Measurements from ENCODE around the gene TMEM225.
"Not testable (repeated sequence)": the region's sequence is repeated elsewhere in the genome, so short reads cannot be mapped to it uniquely, and the experiment has no call there.

Gene TMEM225

GRCh38 chr11:123885570-123885969 is at the start of gene TMEM225:
Gene TMEM225, minus strand, starts transcription at chr11:123885670. Its CDS starts 245 bp downstream, at chr11:123885425.
- Mint-ChIP-seq H3K36me3 (ENCODE audit: low read depth) (no peaks in the 10 kb centered on the region), H3K9me3 (no peaks in the 10 kb centered on the region), H3K27ac (no peak within 1 kb of the TSS), H3K27me3 (no peaks in the 10 kb centered on the region), H3K4me1 (ENCODE audit: low read depth) (no peaks in the 10 kb centered on the region), H3K4me3 (no peak within 1 kb of the TSS)
- intact Hi-C loops (cut with micrococcal nuclease): no loop called here

GRCh38 chr11:123924027-123924426 is 38.6 kb upstream of the TMEM225 start:
- H3K27ac Mint-ChIP-seq: no peak overlapping the region
- H3K4me1 Mint-ChIP-seq (ENCODE audit: low read depth): no peaks in the 10 kb centered on the region
- intact Hi-C loops (cut with micrococcal nuclease): no loop called here
- H3K36me3 Mint-ChIP-seq (ENCODE audit: low read depth): no peaks in the 10 kb centered on the region
- H3K27me3 Mint-ChIP-seq: no peaks in the 10 kb centered on the region
- H3K4me3 Mint-ChIP-seq: no peak overlapping the region
- H3K9me3 Mint-ChIP-seq: no peaks in the 10 kb centered on the region

- Mint-ChIP-seq H3K4me3 (no peak overlapping the region), H3K36me3 (ENCODE audit: low read depth) (no peaks in the 10 kb centered on the region), H3K9me3 (no peaks in the 10 kb centered on the region), H3K27ac (no peak overlapping the region), H3K27me3 (peaks cover under 1% of the 10 kb centered on the region), H3K4me1 (ENCODE audit: low read depth) (no peaks in the 10 kb centered on the region)
- intact Hi-C loops (cut with micrococcal nuclease): no loop called here
Measured at GRCh38 chr11:123920943-123921342, 35.5 kb upstream of the TMEM225 start.

GRCh38 chr11:123905826-123906225 is 20.4 kb upstream of the TMEM225 start:
- Mint-ChIP-seq H3K4me3 (no peak overlapping the region), H3K9me3 (no peaks in the 10 kb centered on the region), H3K36me3 (ENCODE audit: low read depth) (no peaks in the 10 kb centered on the region), H3K27me3 (no peaks in the 10 kb centered on the region), H3K4me1 (ENCODE audit: low read depth) (no peaks in the 10 kb centered on the region), H3K27ac (no peak overlapping the region)
- intact Hi-C loops (cut with micrococcal nuclease): no loop called here

GRCh38 chr11:123904932-123905331 is 19.5 kb upstream of the TMEM225 start:
- H3K4me3 Mint-ChIP-seq: no peak overlapping the region

GRCh38 chr11:123903932-123904331 is 18.5 kb upstream of the TMEM225 start:
- intact Hi-C loops (cut with micrococcal nuclease): no loop called here
- no peaks in the 10 kb centered on the region for H3K27me3 Mint-ChIP-seq
- no peaks in the 10 kb centered on the region for H3K36me3 Mint-ChIP-seq (ENCODE audit: low read depth)
- no peaks in the 10 kb centered on the region for H3K9me3 Mint-ChIP-seq
- H3K4me1 Mint-ChIP-seq (ENCODE audit: low read depth): no peaks in the 10 kb centered on the region
- no peak overlapping the region for H3K27ac Mint-ChIP-seq
- H3K4me3 Mint-ChIP-seq: no peak overlapping the region

More at GRCh38 chr11:123904932-123905331, 19.5 kb upstream of the TMEM225 start:
- intact Hi-C loops (cut with micrococcal nuclease): no loop called here
- no peaks in the 10 kb centered on the region for H3K4me1 Mint-ChIP-seq (ENCODE audit: low read depth)
- no peak overlapping the region for H3K27ac Mint-ChIP-seq
- no peaks in the 10 kb centered on the region for H3K36me3 Mint-ChIP-seq (ENCODE audit: low read depth)
- no peaks in the 10 kb centered on the region for H3K9me3 Mint-ChIP-seq
- H3K27me3 Mint-ChIP-seq: no peaks in the 10 kb centered on the region

GRCh38 chr11:123901867-123902266 is 16.4 kb upstream of the TMEM225 start, which contains the start of gene OR8D4:
Gene OR8D4, plus strand, starts transcription at chr11:123902167. Its CDS starts 4,265 bp downstream, at chr11:123906432.
- H3K4me1 Mint-ChIP-seq (ENCODE audit: low read depth): no peaks in the 10 kb centered on the region
- no peak within 1 kb of the TSS for H3K4me3 Mint-ChIP-seq
- H3K36me3 Mint-ChIP-seq (ENCODE audit: low read depth): no peaks in the 10 kb centered on the region
- intact Hi-C loops (cut with micrococcal nuclease): no loop called here
- H3K27me3 Mint-ChIP-seq: no peaks in the 10 kb centered on the region
- no peaks in the 10 kb centered on the region for H3K9me3 Mint-ChIP-seq
- H3K27ac Mint-ChIP-seq: no peak within 1 kb of the TSS

- H3K36me3 Mint-ChIP-seq (ENCODE audit: low read depth): no peaks in the 10 kb centered on the region
- H3K27me3 Mint-ChIP-seq: no peaks in the 10 kb centered on the region
- H3K4me1 Mint-ChIP-seq (ENCODE audit: low read depth): no peaks in the 10 kb centered on the region
- intact Hi-C loops (cut with micrococcal nuclease): no loop called here
- H3K27ac Mint-ChIP-seq: no peak overlapping the region
- no peaks in the 10 kb centered on the region for H3K9me3 Mint-ChIP-seq
- H3K4me3 Mint-ChIP-seq: no peak overlapping the region
Measured at GRCh38 chr11:123899792-123900191, 14.3 kb upstream of the TMEM225 start.

GRCh38 chr11:123892031-123892430 is 6.6 kb upstream of the TMEM225 start:
- Mint-ChIP-seq H3K27ac (no peak overlapping the region), H3K4me1 (ENCODE audit: low read depth) (no peaks in the 10 kb centered on the region), H3K4me3 (no peak overlapping the region), H3K27me3 (no peaks in the 10 kb centered on the region), H3K36me3 (ENCODE audit: low read depth) (no peaks in the 10 kb centered on the region), H3K9me3 (no peaks in the 10 kb centered on the region)
- intact Hi-C loops (cut with micrococcal nuclease): no loop called here

GRCh38 chr11:123880912-123881311 is 4.6 kb downstream of the TMEM225 start:
- no peaks in the 10 kb centered on the region for H3K9me3 Mint-ChIP-seq
- no peaks in the 10 kb centered on the region for H3K27me3 Mint-ChIP-seq
- no peak overlapping the region for H3K27ac Mint-ChIP-seq
- H3K4me1 Mint-ChIP-seq (ENCODE audit: low read depth): no peaks in the 10 kb centered on the region
- no peak overlapping the region for H3K4me3 Mint-ChIP-seq
- H3K36me3 Mint-ChIP-seq (ENCODE audit: low read depth): no peaks in the 10 kb centered on the region
- intact Hi-C loops (cut with micrococcal nuclease): no loop called here

- H3K27me3 Mint-ChIP-seq; intact Hi-C loops (cut with micrococcal nuclease); H3K4me3 Mint-ChIP-seq; H3K4me1 Mint-ChIP-seq (ENCODE audit: low read depth); H3K27ac Mint-ChIP-seq; H3K36me3 Mint-ChIP-seq (ENCODE audit: low read depth); H3K9me3 Mint-ChIP-seq: not testable (repeated sequence)
Measured at GRCh38 chr11:123867795-123868194, 17.7 kb downstream of the TMEM225 start.

GRCh38 chr11:123865293-123865692 is 20.2 kb downstream of the TMEM225 start:
- H3K36me3 Mint-ChIP-seq (ENCODE audit: low read depth): not testable (repeated sequence)

GRCh38 chr11:123859731-123860130 is 25.7 kb downstream of the TMEM225 start:
- H3K27me3 Mint-ChIP-seq: no peaks in the 10 kb centered on the region
- intact Hi-C loops (cut with micrococcal nuclease): no loop called here
- no peaks in the 10 kb centered on the region for H3K36me3 Mint-ChIP-seq (ENCODE audit: low read depth)
- no peak overlapping the region for H3K27ac Mint-ChIP-seq
- peaks cover 19% of the 10 kb centered on the region for H3K9me3 Mint-ChIP-seq
- no peak overlapping the region for H3K4me3 Mint-ChIP-seq
- H3K4me1 Mint-ChIP-seq (ENCODE audit: low read depth): no peaks in the 10 kb centered on the region

More at GRCh38 chr11:123865293-123865692, 20.2 kb downstream of the TMEM225 start:
- H3K9me3 Mint-ChIP-seq; intact Hi-C loops (cut with micrococcal nuclease); H3K4me1 Mint-ChIP-seq (ENCODE audit: low read depth); H3K4me3 Mint-ChIP-seq; H3K27ac Mint-ChIP-seq; H3K27me3 Mint-ChIP-seq: not testable (repeated sequence)

- intact Hi-C loops (cut with micrococcal nuclease): no loop called here
- Mint-ChIP-seq H3K36me3 (ENCODE audit: low read depth) (no peaks in the 10 kb centered on the region), H3K27ac (no peak overlapping the region), H3K27me3 (no peaks in the 10 kb centered on the region), H3K4me1 (ENCODE audit: low read depth) (no peaks in the 10 kb centered on the region), H3K4me3 (no peak overlapping the region), H3K9me3 (peaks cover 28% of the 10 kb centered on the region)
Measured at GRCh38 chr11:123856444-123856843, 29.0 kb downstream of the TMEM225 start.

- no peak overlapping the region for H3K27ac Mint-ChIP-seq
- peaks cover 28% of the 10 kb centered on the region for H3K9me3 Mint-ChIP-seq
- no peaks in the 10 kb centered on the region for H3K27me3 Mint-ChIP-seq
- no peaks in the 10 kb centered on the region for H3K4me1 Mint-ChIP-seq (ENCODE audit: low read depth)
- H3K36me3 Mint-ChIP-seq (ENCODE audit: low read depth): no peaks in the 10 kb centered on the region
- intact Hi-C loops (cut with micrococcal nuclease): no loop called here
- no peak overlapping the region for H3K4me3 Mint-ChIP-seq
Measured at GRCh38 chr11:123853038-123853437, 32.4 kb downstream of the TMEM225 start.
